SK-N-SH (cell line): Measurements from ENCODE around the gene PCDHA11. TPM values are rescaled to one million over a fixed set of nuclear protein-coding genes. Genes with fewer than 3 reads are reported as not detected.

Experiments
- CTCF ChIA-PET: fragments of 300-600, 350-600 bp; formaldehyde crosslinking; extraction: SDS; loops from one replicate; lab custom pipeline; 2021; lab: Yijun Ruan, JAX
- POLR2A ChIA-PET: fragments of 350-600 bp; sonication (Branson Sonifier 250); formaldehyde crosslinking; extraction: SDS; loops from one replicate; lab custom pipeline; 2020; ENCODE audit warnings: antibody characterized with exemption, inconsistent platforms; lab: Yijun Ruan, JAX
- DNase-seq: peaks from one replicate; pipeline ENCODE4 v3.0.0; 2012
- H2AFZ ChIP-seq: fragments of 200-600 bp; sonication (generic); 2 replicates; pipeline ENCODE4 v1.8.1; 2016; ENCODE audit warnings: antibody characterized with exemption, mild to moderate bottlenecking, low read depth
- H3F3A ChIP-seq: fragments of 200-600 bp; sonication (generic); replicated peaks from 2 replicates; pipeline ENCODE3; 2016; ENCODE audit warnings: antibody characterized with exemption, mild to moderate bottlenecking; ENCODE audit not compliant: insufficient read depth
- H3K27ac ChIP-seq, 2 experiments: fragments of 200-500 bp in 1 of 2; fragments of 200-600 bp in 1 of 2; sonication (Bioruptor generic) in 1 of 2; sonication (generic), shearing (Covaris generic) in 1 of 2; 2 replicates each; pipeline versions ENCODE4 v1.5.1 to v1.6.1; 2014 to 2016; ENCODE audit warnings: low read depth in 2 of 2, inconsistent platforms in 1 of 2, low read length in 1 of 2, mild to moderate bottlenecking in 1 of 2, mixed read lengths in 1 of 2
- H3K27me3 ChIP-seq: fragments of 200-600 bp; sonication (generic), shearing (Covaris generic); 2 replicates; pipeline ENCODE4 v1.6.1; 2016; ENCODE audit warnings: mixed run types; ENCODE audit not compliant: insufficient read depth
- H3K36me3 ChIP-seq, 2 experiments: fragments of 200-500 bp in 1 of 2; fragments of 200-600 bp in 1 of 2; sonication (Bioruptor generic) in 1 of 2; sonication (generic) in 1 of 2; replicated peaks in 1 of 2; 2 replicates each; pipeline versions ENCODE3 to v1.5.1; 2014 to 2016; ENCODE audit warnings: low read length in 1 of 2, mild to moderate bottlenecking in 1 of 2; ENCODE audit not compliant: insufficient read depth in 2 of 2, control insufficient read depth in 1 of 2
- H3K4me1 ChIP-seq, 2 experiments: fragments of 200-500 bp in 1 of 2; fragments of 200-600 bp in 1 of 2; sonication (Bioruptor generic) in 1 of 2; sonication (generic), shearing (Covaris generic) in 1 of 2; 2 replicates each; pipeline versions ENCODE4 v1.5.1 to v1.6.1; 2014 to 2016; ENCODE audit warnings: low read depth in 1 of 2, low read length in 1 of 2, mixed run types in 1 of 2; ENCODE audit not compliant: insufficient read depth in 2 of 2, control insufficient read depth in 1 of 2
- H3K4me2 ChIP-seq: fragments of 200-600 bp; sonication (generic), shearing (Covaris generic); 2 replicates; pipeline ENCODE4 v1.6.1; 2017; ENCODE audit warnings: mixed run types
- H3K4me3 ChIP-seq, 2 experiments: fragments of 200-500 bp in 1 of 2; fragments of 200-600 bp in 1 of 2; sonication (Bioruptor generic) in 1 of 2; sonication (generic), shearing (Covaris generic) in 1 of 2; 2 replicates each; pipeline versions ENCODE4 v1.5.1 to v1.8.1; 2014 to 2016; ENCODE audit warnings: low read depth in 2 of 2, inconsistent platforms in 1 of 2, low read length in 1 of 2, mild to moderate bottlenecking in 1 of 2, mixed read lengths in 1 of 2, moderate library complexity in 1 of 2
- H3K79me2 ChIP-seq: fragments of 200-600 bp; sonication (generic); 2 replicates; pipeline ENCODE4 v1.8.1; 2017; ENCODE audit warnings: mild to moderate bottlenecking; ENCODE audit not compliant: insufficient read depth
- H3K9ac ChIP-seq: fragments of 200-600 bp; sonication (generic); 2 replicates; pipeline ENCODE4 v1.6.1; 2017; ENCODE audit warnings: mixed run types
- H3K9me2 ChIP-seq: fragments of 200-600 bp; sonication (generic); 2 replicates; pipeline ENCODE4 v1.6.1; 2017; ENCODE audit warnings: mixed run types
- H3K9me3 ChIP-seq: fragments of 200-600 bp; sonication (generic); 2 replicates; pipeline ENCODE4 v1.6.1; 2017; ENCODE audit warnings: mixed run types, mild to moderate bottlenecking, moderate library complexity
- H4K20me1 ChIP-seq: fragments of 200-600 bp; sonication (generic); 2 replicates; pipeline ENCODE4 v1.6.1; 2017; ENCODE audit warnings: mild to moderate bottlenecking, mixed run types; ENCODE audit not compliant: insufficient read depth
- CHD2 ChIP-seq: fragments of 150-350 bp; IDR thresholded peaks from 2 replicates; pipeline ENCODE4 v1.6.1; 2018; ENCODE audit warnings: low read length; ENCODE audit not compliant: partially characterized antibody
- ELF1 ChIP-seq: IDR thresholded peaks from 2 replicates; pipeline ENCODE4 v1.4.0; 2012
- EP300 ChIP-seq, 2 experiments: IDR thresholded peaks; 2 replicates each; pipeline versions ENCODE4 v1.4.0 to v1.6.1; 2012; ENCODE audit warnings: borderline replicate concordance in 1 of 2, low read depth in 1 of 2, low read length in 1 of 2
- FOXJ3 ChIP-seq: sonication (generic); formaldehyde crosslinking; IDR thresholded peaks from 2 replicates; pipeline ENCODE4 v1.5.1; 2020; ENCODE audit warnings: mild to moderate bottlenecking, missing genetic modification reagents
- IRF3 ChIP-seq: fragments of 150-350 bp; IDR thresholded peaks from 2 replicates; pipeline ENCODE4 v1.6.1; 2016; ENCODE audit warnings: mild to moderate bottlenecking, low read depth, low read length
- MEF2A ChIP-seq: IDR thresholded peaks from 2 replicates; pipeline ENCODE4 v1.4.0; 2012; ENCODE audit warnings: low read depth, borderline replicate concordance
- MXI1 ChIP-seq: IDR thresholded peaks from 2 replicates; pipeline ENCODE4 v1.6.1; 2012; ENCODE audit warnings: mild to moderate bottlenecking, low read depth, low read length, improper control_type of control experiment
- NFIC ChIP-seq: IDR thresholded peaks from 2 replicates; pipeline ENCODE4 v1.4.0; 2012; ENCODE audit warnings: borderline replicate concordance
- POLR2AphosphoS5 ChIP-seq: IDR thresholded peaks from 2 replicates; pipeline ENCODE4 v1.6.1; 2012; ENCODE audit warnings: low read depth, low read length
- RAD21 ChIP-seq: IDR thresholded peaks from 2 replicates; pipeline ENCODE4 v1.6.1; 2012; ENCODE audit warnings: mild to moderate bottlenecking, low read length
- RCOR1 ChIP-seq: fragments of 150-350 bp; IDR thresholded peaks from 2 replicates; pipeline ENCODE4 v1.6.1; 2017; ENCODE audit warnings: antibody characterized with exemption, low read length
- REST ChIP-seq: IDR thresholded peaks from 2 replicates; pipeline ENCODE4 v1.6.1; 2012; ENCODE audit warnings: mild to moderate bottlenecking, low read depth, low read length, moderate library complexity
- RFX5 ChIP-seq: IDR thresholded peaks from 2 replicates; pipeline ENCODE4 v1.6.1; 2012; ENCODE audit warnings: mild to moderate bottlenecking, improper control_type of control experiment, low read length
- RXRA ChIP-seq: IDR thresholded peaks from 2 replicates; pipeline ENCODE4 v1.4.0; 2012; ENCODE audit warnings: low read depth, mild to moderate bottlenecking, borderline replicate concordance
- SIN3A ChIP-seq: IDR thresholded peaks from 2 replicates; pipeline ENCODE4 v1.6.1; 2012; ENCODE audit warnings: low read depth, mild to moderate bottlenecking, low read length, moderate library complexity, borderline replicate concordance
- SMC3 ChIP-seq: IDR thresholded peaks from 2 replicates; pipeline ENCODE4 v1.6.1; 2012; ENCODE audit warnings: low read depth, low read length, improper control_type of control experiment
- TCF12 ChIP-seq: IDR thresholded peaks from 2 replicates; pipeline ENCODE4 v1.4.0; 2012
- TEAD4 ChIP-seq: IDR thresholded peaks from 2 replicates; pipeline ENCODE4 v1.4.0; 2012; ENCODE audit warnings: mild to moderate bottlenecking, borderline replicate concordance; ENCODE audit not compliant: insufficient read depth
- YY1 ChIP-seq: IDR thresholded peaks from 2 replicates; pipeline ENCODE4 v1.4.0; 2012; ENCODE audit warnings: low read depth, mild to moderate bottlenecking
- WGBS: methylation state at CpG from one replicate; pipeline ENCODE4 v1.1.6; 2017; ENCODE audit warnings: low lambda C conversion rate; 5-methylcytosine and 5-hydroxymethylcytosine counted together
- polyA plus RNA-seq, 3 experiments: library from polyadenylated mRNA; depleted of rRNA; stranded (reverse); fragments of >200 nt; gene quantifications; 2 replicates each; pipeline ENCODE4 v1.2.3, GENCODE V29; 2012
- TF ChIP-seq, protein P1 (sequence below): fragments of 200-600 bp; sonication (generic); IDR thresholded peaks from 2 replicates; pipeline ENCODE4 v1.6.1; 2017; ENCODE audit warnings: antibody characterized with exemption, mild to moderate bottlenecking, moderate library complexity
- TF ChIP-seq, protein P2 (sequence below): IDR thresholded peaks from 2 replicates; pipeline ENCODE4 v1.4.0; 2012; ENCODE audit warnings: low read depth

PCDHA11 gene
- polyA plus RNA-seq, 1 of the 3 experiments (the other 2 are of a cell fraction): not detected

GRCh38 chr5:140883927-140884697, 15.4 kb downstream of the PCDHA11 start:
- Histone ChIP-seq H2AFZ (no peak overlapping the region), H3K9me3 (no peaks in the 10 kb centered on the region; the same call in 1 of the 2 replicates), H3K4me1 (no peaks in the 10 kb centered on the region), H3K27me3 (no peaks in the 10 kb centered on the region), H3K9me2 (no peaks in the 10 kb centered on the region), H3K36me3 (no peaks in the 10 kb centered on the region), H4K20me1 (no peaks in the 10 kb centered on the region), H3K79me2 (no peaks in the 10 kb centered on the region), H3K27ac (no peak overlapping the region), H3K9ac (no peak overlapping the region), H3F3A (no peaks in the 10 kb centered on the region), H3K4me3 (no peak overlapping the region), H3K4me2 (no peak overlapping the region)
- ChIA-PET POLR2A (no interaction called here), CTCF (interaction anchor here (1.4 kb wide), 1 partner anchor 8 kb away, joined by 4 read pairs; no protein-coding TSS in a partner anchor)
- DNase-seq: peak; percentile 6
- TF ChIP-seq RAD21 (no peak), TEAD4 (no peak), RXRA (no peak), TCF12 (no peak), YY1 (no peak), ELF1 (no peak)
- WGBS: 89% methylated on average over 61 of the region's 79 CpGs

DNA sequence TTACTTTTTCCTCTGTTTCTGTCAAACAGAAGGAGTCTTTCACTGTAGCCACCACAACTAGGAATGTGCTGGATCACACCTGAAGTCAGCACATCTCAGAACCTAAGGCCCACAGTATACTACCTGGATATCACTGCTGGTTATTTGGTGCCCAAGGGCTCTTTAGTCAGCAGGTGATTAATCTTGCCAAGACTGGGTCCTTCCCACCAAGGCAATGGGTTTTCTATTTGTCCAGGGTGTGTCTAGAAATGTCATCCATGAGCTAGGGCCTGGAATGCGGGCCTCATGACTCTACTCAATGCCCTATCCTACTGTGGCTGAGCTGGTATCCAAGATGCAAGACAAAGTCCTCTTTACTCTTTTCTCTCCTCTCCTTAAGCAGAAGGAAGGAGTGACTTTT, 47.6 kb downstream of the PCDHA11 start:
- Histone ChIP-seq H3K9ac (no peak overlapping the region), H3K4me3 (no peak overlapping the region), H3K36me3 (no peaks in the 10 kb centered on the region), H3K4me1 (no peaks in the 10 kb centered on the region), H2AFZ (no peak overlapping the region), H3K9me3 (no peaks in the 10 kb centered on the region), H4K20me1 (no peaks in the 10 kb centered on the region), H3K27me3 (no peaks in the 10 kb centered on the region), H3K9me2 (no peaks in the 10 kb centered on the region), H3F3A (no peaks in the 10 kb centered on the region), H3K27ac (no peak overlapping the region), H3K79me2 (no peaks in the 10 kb centered on the region), H3K4me2 (no peak overlapping the region)
- WGBS: 50% methylated on average over 1 of the region's 1 CpG
- POLR2A ChIA-PET: no interaction called here
- CTCF ChIA-PET: interaction anchor here (0.6 to 4.1 kb wide), 4 partner anchors 10 to 329 kb away, joined by 3 to 19 read pairs (median 8); partner anchors contain the start of genes PCDHA12, PCDHA8, PCDHAC1 and PCDHB15
- DNase-seq: no peak
- TF ChIP-seq POLR2AphosphoS5 (no peak), FOXJ3 (no peak), SMC3 (no peak), REST (no peak), CHD2 (no peak), RCOR1 (no peak), TCF12 (no peak), IRF3 (no peak), MEF2A (no peak), MXI1 (no peak), ELF1 (no peak), EP300 (IDR thresholded peaks at IDR 0.05; ENCODE audit: borderline replicate concordance in 1 of 2, low read depth in 1 of 2, low read length in 1 of 2) (no peak), NFIC (no peak), SIN3A (no peak), RFX5 (no peak)
- TF ChIP-seq, protein P1, sequence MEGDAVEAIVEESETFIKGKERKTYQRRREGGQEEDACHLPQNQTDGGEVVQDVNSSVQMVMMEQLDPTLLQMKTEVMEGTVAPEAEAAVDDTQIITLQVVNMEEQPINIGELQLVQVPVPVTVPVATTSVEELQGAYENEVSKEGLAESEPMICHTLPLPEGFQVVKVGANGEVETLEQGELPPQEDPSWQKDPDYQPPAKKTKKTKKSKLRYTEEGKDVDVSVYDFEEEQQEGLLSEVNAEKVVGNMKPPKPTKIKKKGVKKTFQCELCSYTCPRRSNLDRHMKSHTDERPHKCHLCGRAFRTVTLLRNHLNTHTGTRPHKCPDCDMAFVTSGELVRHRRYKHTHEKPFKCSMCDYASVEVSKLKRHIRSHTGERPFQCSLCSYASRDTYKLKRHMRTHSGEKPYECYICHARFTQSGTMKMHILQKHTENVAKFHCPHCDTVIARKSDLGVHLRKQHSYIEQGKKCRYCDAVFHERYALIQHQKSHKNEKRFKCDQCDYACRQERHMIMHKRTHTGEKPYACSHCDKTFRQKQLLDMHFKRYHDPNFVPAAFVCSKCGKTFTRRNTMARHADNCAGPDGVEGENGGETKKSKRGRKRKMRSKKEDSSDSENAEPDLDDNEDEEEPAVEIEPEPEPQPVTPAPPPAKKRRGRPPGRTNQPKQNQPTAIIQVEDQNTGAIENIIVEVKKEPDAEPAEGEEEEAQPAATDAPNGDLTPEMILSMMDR: no peak
- TF ChIP-seq, protein P2, sequence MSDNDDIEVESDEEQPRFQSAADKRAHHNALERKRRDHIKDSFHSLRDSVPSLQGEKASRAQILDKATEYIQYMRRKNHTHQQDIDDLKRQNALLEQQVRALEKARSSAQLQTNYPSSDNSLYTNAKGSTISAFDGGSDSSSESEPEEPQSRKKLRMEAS: no peak
